ENCODE measurements around the gene PREX1.
A peak's percentile ranks its signal among the peaks of the same experiment; 100 is the strongest.

Gene PREX1

GRCh38 chr20:48747840-48748414, 79.9 kb downstream of the PREX1 start:
- DNase-seq = no peak

GRCh38 chr20:48745330-48745729, 82.5 kb downstream of the PREX1 start:
- no peak for DNase-seq

- no peak for DNase-seq
Observed at GRCh38 chr20:48744515-48744914, 83.3 kb downstream of the PREX1 start.

- DNase-seq = no peak
Observed at GRCh38 chr20:48743807-48744206, 84.0 kb downstream of the PREX1 start.

- no peak for DNase-seq
Observed at GRCh38 chr20:48742912-48743680, 84.7 kb downstream of the PREX1 start.

- DNase-seq = no peak
Observed at GRCh38 chr20:48742233-48742632, 85.6 kb downstream of the PREX1 start.

GRCh38 chr20:48741669-48742068, 86.1 kb downstream of the PREX1 start:
- no peak for DNase-seq

- DNase-seq = no peak
Observed at GRCh38 chr20:48740712-48741111, 87.1 kb downstream of the PREX1 start.

GRCh38 chr20:48740292-48740649, 87.5 kb downstream of the PREX1 start:
- no peak for DNase-seq

- DNase-seq = no peak
Observed at GRCh38 chr20:48739395-48740291, 88.2 kb downstream of the PREX1 start.

GRCh38 chr20:48738399-48739304, 89.1 kb downstream of the PREX1 start:
- peak; percentile 51 for DNase-seq

- no peak for DNase-seq
Observed at GRCh38 chr20:48738094-48738398, 89.8 kb downstream of the PREX1 start.

GRCh38 chr20:48737434-48738093, 90.2 kb downstream of the PREX1 start:
- no peak for DNase-seq

- no peak for DNase-seq
Observed at GRCh38 chr20:48736636-48737035, 91.2 kb downstream of the PREX1 start.

GRCh38 chr20:48736231-48736630, 91.6 kb downstream of the PREX1 start:
- DNase-seq = no peak

- no peak for DNase-seq
Observed at GRCh38 chr20:48735112-48735511, 92.7 kb downstream of the PREX1 start.

- no peak for DNase-seq
Observed at GRCh38 chr20:48734104-48734749, 93.6 kb downstream of the PREX1 start.

GRCh38 chr20:48733296-48733790, 94.5 kb downstream of the PREX1 start:
- DNase-seq = no peak

- no peak for DNase-seq
Observed at GRCh38 chr20:48732081-48732829, 95.5 kb downstream of the PREX1 start.

- DNase-seq = no peak
Observed at GRCh38 chr20:48731536-48731935, 96.3 kb downstream of the PREX1 start.

GRCh38 chr20:48730977-48731376, 96.8 kb downstream of the PREX1 start:
- DNase-seq = no peak

All from stimulated activated CD4-positive, alpha-beta T cell treated with anti-CD3 and anti-CD28 coated beads, Interleukin-12 subunit alpha, Interleukin-12 subunit beta, amount 100 ng/mL, for 4 hours (primary cell).